Omental fat pad (tissue), 4 donors: Measurements from ENCODE around the gene CTBP1. TPM values are rescaled to one million over a fixed set of nuclear protein-coding genes. Genes with fewer than 3 reads are reported as not detected.
"Not testable (repeated sequence)": the region's sequence is repeated elsewhere in the genome, so short reads cannot be mapped to it uniquely, and the experiment has no call there.

Source experiments
- ATAC-seq: fragments of 150-250 bp; one replicate; pipeline ENCODE4 v1.9.1; 2016; ENCODE audit warnings: mild to moderate bottlenecking, moderate library complexity; ENCODE audit not compliant: low FRiP score
- DNase-seq: peaks from one replicate; pipeline ENCODE4 v3.0.0-alpha.2; 2019; ENCODE audit warnings: low spot score
- total RNA-seq, 4 donors: library from RNA; depleted of rRNA; stranded (reverse); fragments of >200 nt; gene quantifications; one replicate each; pipeline ENCODE4 v1.1.0, GENCODE V29; 2016
- TF ChIP-seq, protein P1 (sequence below), 3 donors: fragments of 450-650 bp; IDR thresholded peaks; one replicate each; pipeline ENCODE4 v1.5.1; 2016 to 2017; ENCODE audit warnings: antibody characterized with exemption in 3 of 3, mild to moderate bottlenecking in 3 of 3, moderate library complexity in 2 of 3

Gene CTBP1
- total RNA-seq, 4 donors from 2014 or later: 102 to 137 (median 132) TPM

DNA sequence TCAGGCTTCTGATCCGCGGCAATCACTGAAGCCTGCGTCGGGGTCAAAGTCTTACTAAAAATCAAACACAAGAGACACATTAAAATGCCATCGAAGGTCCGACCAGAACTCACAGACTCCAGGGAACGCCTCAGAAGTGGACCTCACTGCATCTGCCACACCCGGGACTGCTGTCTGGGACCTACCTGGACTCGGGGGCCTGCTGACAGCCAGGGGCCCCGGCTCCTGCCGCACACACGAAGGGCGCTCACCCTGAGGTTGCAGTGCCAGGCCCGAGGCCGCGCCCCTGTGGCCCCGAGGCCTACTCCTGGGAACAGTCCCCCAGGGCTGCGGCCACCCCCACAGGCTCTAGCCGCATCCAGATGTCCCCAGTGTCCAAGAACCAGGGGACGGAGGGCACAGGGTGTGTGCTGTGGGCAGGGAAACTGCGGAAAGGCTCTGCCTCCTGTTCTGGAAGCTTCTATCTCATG is 7.4 kb downstream of the CTBP1 start:
- DNase-seq (no peak), ATAC-seq (no peak)
- TF ChIP-seq, protein P1, sequence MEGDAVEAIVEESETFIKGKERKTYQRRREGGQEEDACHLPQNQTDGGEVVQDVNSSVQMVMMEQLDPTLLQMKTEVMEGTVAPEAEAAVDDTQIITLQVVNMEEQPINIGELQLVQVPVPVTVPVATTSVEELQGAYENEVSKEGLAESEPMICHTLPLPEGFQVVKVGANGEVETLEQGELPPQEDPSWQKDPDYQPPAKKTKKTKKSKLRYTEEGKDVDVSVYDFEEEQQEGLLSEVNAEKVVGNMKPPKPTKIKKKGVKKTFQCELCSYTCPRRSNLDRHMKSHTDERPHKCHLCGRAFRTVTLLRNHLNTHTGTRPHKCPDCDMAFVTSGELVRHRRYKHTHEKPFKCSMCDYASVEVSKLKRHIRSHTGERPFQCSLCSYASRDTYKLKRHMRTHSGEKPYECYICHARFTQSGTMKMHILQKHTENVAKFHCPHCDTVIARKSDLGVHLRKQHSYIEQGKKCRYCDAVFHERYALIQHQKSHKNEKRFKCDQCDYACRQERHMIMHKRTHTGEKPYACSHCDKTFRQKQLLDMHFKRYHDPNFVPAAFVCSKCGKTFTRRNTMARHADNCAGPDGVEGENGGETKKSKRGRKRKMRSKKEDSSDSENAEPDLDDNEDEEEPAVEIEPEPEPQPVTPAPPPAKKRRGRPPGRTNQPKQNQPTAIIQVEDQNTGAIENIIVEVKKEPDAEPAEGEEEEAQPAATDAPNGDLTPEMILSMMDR (IDR thresholded peaks at IDR 0.05): no peak

DNA sequence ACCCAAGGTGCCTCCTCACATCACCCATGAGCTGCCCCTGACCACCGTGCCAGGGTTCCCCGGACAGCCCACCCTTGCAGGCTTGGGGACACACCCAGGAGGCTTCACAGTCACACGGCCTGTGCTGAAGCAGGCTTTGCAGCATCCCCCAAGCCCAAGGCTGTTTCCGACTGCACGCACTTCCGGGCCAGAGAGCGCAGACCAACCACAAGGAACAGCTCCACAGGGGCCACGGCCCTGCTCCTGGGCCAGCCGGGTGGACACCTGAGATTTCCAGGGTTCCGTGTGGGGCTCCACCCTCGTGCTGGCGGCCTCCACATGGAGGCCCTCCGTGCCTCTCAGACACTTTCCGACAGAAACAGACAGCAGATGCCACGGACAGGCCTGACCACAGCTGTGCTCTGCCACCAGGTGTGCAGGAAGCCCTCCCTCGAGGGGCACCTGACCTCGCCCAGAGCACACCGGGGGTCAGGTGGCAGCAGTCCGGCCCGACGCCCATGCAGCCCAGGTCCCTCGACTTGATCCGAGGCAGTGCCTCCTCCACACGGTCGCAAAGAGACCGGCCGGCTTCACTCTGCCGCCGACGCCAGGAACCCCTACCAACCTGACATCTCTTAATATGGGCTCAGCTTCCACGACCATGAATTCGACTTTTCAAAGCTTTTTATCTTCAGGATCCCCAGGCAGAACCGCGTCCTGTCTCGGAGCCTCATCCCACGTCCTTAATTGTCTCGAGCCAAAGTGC is 8.0 kb downstream of the CTBP1 start:
- DNase-seq (no peak), ATAC-seq (no peak)
- TF ChIP-seq, protein P1 (IDR thresholded peaks at IDR 0.05): no peak

DNA sequence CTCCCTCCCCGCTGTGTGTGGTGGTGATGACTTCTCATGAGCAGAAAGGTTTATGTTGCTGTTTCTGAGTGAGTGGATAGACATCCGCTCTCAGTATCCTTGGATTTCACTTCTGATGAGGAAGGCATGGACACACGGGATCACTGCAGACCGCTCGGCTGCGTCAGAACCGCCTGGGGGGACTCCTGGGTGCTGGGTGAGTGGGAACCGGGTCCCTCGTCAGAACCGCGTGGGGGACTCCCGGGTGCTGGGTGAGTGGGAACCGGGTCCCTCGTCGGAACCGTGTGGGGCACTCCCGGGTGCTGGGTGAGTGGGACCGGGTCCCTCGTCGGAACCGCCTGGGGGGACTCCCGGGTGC is 9.0 kb downstream of the CTBP1 start:
- TF ChIP-seq, protein P1 (IDR thresholded peaks at IDR 0.05): no peak
- ATAC-seq: no peak
- no peak for DNase-seq

DNA sequence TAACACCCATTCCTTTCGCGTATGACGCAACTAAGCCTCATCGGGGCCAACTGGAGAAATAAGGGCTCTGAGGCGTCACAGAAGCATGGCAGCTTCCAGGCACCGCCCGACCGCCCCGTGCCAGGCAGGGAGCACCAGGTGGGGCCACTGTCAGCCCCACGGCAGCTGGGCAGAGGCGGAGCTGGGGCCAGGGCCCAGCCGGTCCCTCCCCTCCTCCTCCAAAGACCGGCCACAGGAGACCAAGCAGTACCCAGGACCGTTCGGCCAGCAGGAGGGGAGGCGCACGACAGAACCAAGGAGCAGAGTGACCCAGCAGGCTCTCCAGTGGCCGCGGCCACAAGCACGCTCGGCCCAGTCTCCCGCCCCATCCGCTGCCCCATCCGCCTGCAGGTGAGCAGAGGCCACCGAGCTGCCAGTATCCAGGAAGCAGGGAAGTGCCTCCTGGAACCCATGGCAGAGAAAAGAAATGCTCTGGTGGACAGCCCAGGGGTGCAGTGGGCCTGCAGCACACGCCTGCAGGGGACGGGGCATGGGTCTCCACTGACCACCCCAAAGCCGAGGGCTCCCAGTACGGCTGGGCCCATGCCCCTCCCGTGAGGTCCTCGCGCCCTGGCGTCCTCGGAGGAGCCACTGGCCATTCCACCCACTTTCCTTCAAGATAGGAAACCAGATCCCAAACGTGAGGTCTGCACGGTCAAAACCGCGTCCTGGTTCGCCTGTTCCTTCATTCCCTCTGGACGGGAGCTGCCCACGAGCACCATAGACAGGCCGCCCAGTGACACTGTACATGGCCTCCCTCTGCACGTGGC is 9.6 kb downstream of the CTBP1 start:
- DNase-seq: no peak
- peak; percentile 72 for ATAC-seq
- TF ChIP-seq, protein P1 (IDR thresholded peaks at IDR 0.05): no peak

DNA sequence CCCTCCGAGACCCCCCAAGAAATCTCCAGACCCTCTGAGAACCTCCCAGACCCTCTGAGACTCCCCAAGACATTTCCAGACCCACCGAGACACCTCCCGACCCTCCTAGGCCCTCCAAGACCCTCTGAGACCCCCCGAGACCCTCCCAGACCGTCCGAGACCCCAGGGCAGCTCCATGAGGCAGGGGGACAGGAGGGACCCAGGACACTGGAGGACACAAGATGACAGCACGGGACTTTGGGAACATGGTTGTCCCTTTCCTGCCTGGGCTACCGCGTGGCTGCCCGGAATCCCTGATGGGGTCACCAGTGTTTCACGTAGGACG is 10.3 kb downstream of the CTBP1 start:
- TF ChIP-seq, protein P1 (IDR thresholded peaks at IDR 0.05): no peak
- DNase-seq: peak; percentile 4
- ATAC-seq: peak; percentile 9

DNA sequence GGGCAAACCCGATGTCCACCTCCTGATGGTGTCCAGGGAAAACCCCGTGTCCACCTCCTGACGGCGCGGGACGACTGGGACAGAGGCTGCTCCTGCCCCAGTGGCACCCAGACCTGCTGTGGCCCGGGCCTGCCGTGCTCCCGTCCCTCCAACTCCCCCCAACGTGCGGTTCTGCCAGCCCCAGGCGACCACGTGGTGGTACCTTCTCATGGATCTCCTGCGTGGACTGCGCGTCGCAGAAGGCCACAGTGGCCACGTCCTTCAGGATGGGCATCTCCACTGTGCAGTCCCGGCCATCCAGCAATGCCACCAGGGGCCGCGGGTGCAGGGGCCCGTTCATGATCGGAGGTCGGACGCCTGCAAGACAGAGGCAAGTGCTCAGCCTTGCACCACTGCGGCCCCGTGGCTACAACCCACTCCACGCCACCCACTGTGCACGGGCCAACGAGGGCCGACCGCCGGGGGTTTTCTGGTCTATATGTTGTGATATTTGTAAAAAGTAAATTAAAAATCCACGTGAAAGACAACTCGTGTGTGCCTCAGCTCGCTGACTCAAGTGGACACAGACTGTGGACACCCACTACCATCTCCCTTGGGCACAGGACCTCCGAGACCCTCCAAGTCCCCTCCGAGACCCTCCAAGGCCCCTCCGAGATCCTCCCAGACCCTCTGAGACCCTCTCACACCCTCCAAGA is 10.8 kb downstream of the CTBP1 start:
- DNase-seq: no peak
- no peak for ATAC-seq
- TF ChIP-seq, protein P1 (IDR thresholded peaks at IDR 0.05): no peak

DNA sequence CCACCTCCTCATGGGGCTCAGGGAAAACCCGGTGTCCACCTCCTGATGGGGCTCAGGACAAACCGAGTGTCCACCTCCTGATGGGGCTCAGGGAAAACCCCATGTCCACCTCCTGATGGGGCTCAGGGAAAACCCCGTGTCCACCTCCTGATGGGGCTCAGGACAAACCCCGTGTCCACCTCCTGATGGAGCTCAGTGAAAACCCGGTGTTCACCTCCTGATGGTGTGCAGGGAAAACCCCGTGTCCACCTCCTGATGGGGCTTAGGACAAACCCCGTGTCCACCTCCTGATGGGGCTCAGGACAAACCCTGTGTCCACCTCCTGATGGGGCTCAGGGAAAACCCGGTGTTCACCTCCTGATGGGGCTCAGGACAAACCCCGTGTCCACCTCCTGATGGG is 11.7 kb downstream of the CTBP1 start:
- DNase-seq, ATAC-seq: not testable (repeated sequence)

DNA sequence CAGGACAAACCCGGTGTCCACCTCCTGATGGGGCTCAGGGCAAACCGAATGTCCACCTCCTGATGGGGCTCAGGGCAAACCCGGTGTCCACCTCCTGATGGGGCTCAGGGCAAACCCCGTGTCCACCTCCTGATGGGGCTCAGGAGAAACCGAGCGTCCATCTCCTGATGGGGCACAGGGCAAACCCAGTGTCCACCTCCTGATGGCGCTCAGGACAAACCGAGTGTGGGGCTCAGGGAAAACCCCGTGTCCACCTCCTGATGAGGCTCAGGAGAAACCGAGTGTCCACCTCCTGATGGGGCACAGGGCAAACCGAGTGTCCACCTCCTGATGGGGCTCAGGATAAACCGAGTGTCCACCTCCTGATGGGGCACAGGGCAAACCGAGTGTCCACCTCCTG is 12.1 kb downstream of the CTBP1 start:
- DNase-seq, ATAC-seq: not testable (repeated sequence)
